ENCODE data around the gene LILRA5.
A peak's percentile ranks its signal among the peaks of the same experiment; 100 is the strongest.

The LILRA5 gene

GRCh38 chr19:54319892-54320670, 7.1 kb upstream of the LILRA5 start:
- Mint-ChIP-seq H3K36me3 (no peaks in the 10 kb centered on the region), H3K27ac (no peak overlapping the region), H3K9me3 (no peaks in the 10 kb centered on the region), H3K27me3 (peaks cover 8% of the 10 kb centered on the region), H3K4me1 (peaks cover 3% of the 10 kb centered on the region), H3K4me3 (no peak overlapping the region)

DNA sequence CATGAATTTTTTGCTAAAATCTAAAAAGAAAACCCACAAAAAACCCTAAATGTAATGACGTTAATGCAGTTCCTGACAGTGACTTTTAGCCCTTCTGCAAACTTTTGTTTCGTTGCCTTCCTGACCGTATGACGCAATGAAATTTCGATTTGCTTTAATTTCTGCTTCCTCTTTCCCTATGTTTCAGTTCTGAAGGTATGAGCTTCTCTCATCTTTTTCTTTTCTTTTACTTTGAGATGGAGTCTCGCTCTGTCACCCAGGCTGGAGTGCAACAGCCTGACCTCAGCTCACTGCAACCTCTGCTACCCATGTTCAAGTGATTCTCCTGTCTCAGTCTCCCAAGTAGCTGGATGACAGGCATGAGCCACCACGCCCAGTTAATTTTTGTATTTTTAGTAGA, 6.1 kb upstream of the LILRA5 start:
- Mint-ChIP-seq H3K4me3 (no peak overlapping the region), H3K4me1 (no peaks in the 10 kb centered on the region), H3K27me3 (peaks cover 5% of the 10 kb centered on the region)

DNA sequence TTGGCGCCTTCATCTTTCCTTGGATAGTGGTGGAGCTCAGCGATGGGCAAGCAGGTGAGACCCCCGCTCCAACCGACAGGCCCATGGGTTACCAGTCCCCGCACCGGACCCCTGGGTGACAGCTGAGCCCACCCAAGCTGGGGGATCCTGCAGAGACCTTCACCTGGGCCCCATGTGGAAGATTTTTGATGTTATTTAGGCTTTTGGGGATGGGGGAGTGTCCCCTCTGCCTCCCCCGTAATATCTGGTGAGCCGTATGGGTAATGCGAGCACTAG, 4.9 kb upstream of the LILRA5 start:
- Mint-ChIP-seq H3K4me3 (no peak overlapping the region), H3K9me3 (no peaks in the 10 kb centered on the region), H3K27me3 (peaks cover 12% of the 10 kb centered on the region), H3K36me3 (no peaks in the 10 kb centered on the region), H3K4me1 (no peaks in the 10 kb centered on the region), H3K27ac (no peak overlapping the region)

More for the DNA sequence above, 6.1 kb upstream of the LILRA5 start:
- no peak overlapping the region for H3K27ac Mint-ChIP-seq
- H3K9me3 Mint-ChIP-seq: no peaks in the 10 kb centered on the region
- no peaks in the 10 kb centered on the region for H3K36me3 Mint-ChIP-seq

- H3K27ac Mint-ChIP-seq: no peak overlapping the region
- H3K27me3 Mint-ChIP-seq: peaks cover 12% of the 10 kb centered on the region
- H3K4me1 Mint-ChIP-seq: no peaks in the 10 kb centered on the region
- no peaks in the 10 kb centered on the region for H3K36me3 Mint-ChIP-seq
- H3K4me3 Mint-ChIP-seq: no peak overlapping the region
- H3K9me3 Mint-ChIP-seq: no peaks in the 10 kb centered on the region
Measured at GRCh38 chr19:54317108-54317964, 4.4 kb upstream of the LILRA5 start.

DNA sequence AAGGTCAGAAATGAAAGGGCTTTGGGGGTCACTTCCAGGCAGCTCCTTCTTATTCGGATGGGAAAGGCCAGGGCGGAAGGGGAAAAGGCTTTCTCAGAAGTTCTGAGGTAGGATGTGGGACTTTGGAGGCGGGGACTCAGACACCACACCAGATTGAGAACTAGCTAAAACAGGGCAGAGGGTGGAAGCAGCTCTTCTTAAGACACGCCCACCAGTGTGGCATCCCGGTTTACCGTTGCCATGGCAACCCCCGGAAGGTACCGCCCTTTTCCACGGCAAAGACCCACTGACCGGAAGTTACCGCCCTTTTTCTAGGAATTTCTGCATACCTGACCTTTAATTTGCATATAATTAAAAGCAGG, 3.8 kb upstream of the LILRA5 start:
- Mint-ChIP-seq H3K4me1 (no peaks in the 10 kb centered on the region), H3K27me3 (peaks cover 12% of the 10 kb centered on the region), H3K36me3 (no peaks in the 10 kb centered on the region), H3K4me3 (no peak overlapping the region), H3K9me3 (no peaks in the 10 kb centered on the region), H3K27ac (no peak overlapping the region)

- no peak overlapping the region for H3K27ac Mint-ChIP-seq
- H3K4me1 Mint-ChIP-seq: no peaks in the 10 kb centered on the region
- H3K27me3 Mint-ChIP-seq: peaks cover 12% of the 10 kb centered on the region
- H3K4me3 Mint-ChIP-seq: no peak overlapping the region
- H3K9me3 Mint-ChIP-seq: no peaks in the 10 kb centered on the region
- H3K36me3 Mint-ChIP-seq: no peaks in the 10 kb centered on the region
Measured at GRCh38 chr19:54315956-54316355, 3.0 kb upstream of the LILRA5 start.

DNA sequence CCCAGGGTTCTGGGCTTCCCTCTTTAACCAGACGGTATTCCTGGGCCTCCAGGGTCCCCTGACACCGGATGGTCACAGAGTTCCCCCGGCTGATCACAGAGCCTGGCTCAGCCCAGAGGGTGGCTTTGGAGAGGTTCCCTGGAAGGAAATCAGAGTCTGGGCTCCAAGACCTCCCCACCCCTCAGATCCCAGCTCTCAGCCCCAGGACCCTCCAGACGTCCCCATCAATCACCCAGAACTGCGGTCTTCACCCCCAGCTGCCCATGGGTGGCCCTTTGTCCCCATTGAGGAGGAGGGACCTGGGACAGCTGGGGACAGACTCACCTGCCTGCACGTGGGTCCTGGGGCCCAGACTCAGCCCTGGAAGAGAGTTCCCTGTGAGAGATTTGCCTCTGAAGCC, 955 bp downstream of the LILRA5 start:
- H3K4me1 Mint-ChIP-seq: no peaks in the 10 kb centered on the region
- no peak overlapping the region for H3K4me3 Mint-ChIP-seq
- H3K27me3 Mint-ChIP-seq: peaks cover 9% of the 10 kb centered on the region
- no peaks in the 10 kb centered on the region for H3K36me3 Mint-ChIP-seq
- no peak overlapping the region for H3K27ac Mint-ChIP-seq
- H3K9me3 Mint-ChIP-seq: no peaks in the 10 kb centered on the region

DNA sequence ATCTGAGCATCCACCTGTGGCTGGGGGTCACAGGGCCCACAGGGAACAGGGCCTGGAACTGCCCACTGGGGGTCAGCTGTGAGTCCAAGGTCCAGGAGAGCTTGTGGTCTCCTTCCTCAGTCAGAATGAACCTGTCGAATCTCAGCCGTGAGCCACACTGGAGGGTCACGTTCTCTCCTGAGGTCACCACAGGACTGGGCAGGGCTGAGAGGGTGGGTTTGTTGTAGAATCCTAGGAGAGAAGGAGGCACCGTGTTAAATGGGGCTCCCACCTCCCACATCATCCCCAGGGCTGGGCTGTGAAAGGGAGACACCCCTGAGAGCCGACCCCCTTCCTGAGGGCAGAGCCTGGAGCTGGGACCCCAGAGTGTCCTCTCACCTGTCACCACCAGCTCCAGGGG, 1.5 kb downstream of the LILRA5 start:
- H3K4me1 Mint-ChIP-seq: no peaks in the 10 kb centered on the region
- H3K27ac Mint-ChIP-seq: no peak overlapping the region
- H3K9me3 Mint-ChIP-seq: no peaks in the 10 kb centered on the region
- H3K27me3 Mint-ChIP-seq: peaks cover 9% of the 10 kb centered on the region
- H3K4me3 Mint-ChIP-seq: no peak overlapping the region
- H3K36me3 Mint-ChIP-seq: no peaks in the 10 kb centered on the region

- no peaks in the 10 kb centered on the region for H3K9me3 Mint-ChIP-seq
- H3K4me1 Mint-ChIP-seq: peaks cover under 1% of the 10 kb centered on the region
- H3K4me3 Mint-ChIP-seq: no peak overlapping the region
- H3K27me3 Mint-ChIP-seq: peaks cover 7% of the 10 kb centered on the region
- H3K36me3 Mint-ChIP-seq: no peaks in the 10 kb centered on the region
- H3K27ac Mint-ChIP-seq: no peak overlapping the region
Measured at GRCh38 chr19:54310543-54310942, 2.4 kb downstream of the LILRA5 start.

DNA sequence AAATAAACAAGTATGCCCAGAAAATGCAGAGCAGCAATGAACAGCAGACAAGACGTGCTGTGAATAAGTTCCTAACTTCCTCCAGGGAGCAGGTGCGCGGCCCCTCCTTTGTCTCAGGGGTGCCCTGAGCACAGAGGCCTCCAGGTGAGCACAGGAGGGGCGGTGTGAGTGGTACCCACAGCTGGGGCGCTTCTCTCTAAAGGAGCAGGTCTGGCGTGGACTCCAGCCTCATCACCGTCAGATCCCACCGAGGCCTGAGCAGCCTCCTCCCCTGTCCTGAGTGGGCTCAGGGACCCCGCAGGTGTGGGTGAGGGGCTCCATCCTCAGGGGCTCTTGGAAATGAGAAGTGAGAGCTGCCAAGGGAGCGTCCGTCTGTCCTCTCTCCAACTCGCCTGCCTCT, 3.2 kb downstream of the LILRA5 start:
- peaks cover 7% of the 10 kb centered on the region for H3K27me3 Mint-ChIP-seq
- H3K9me3 Mint-ChIP-seq: no peaks in the 10 kb centered on the region

GRCh38 chr19:54307389-54308020, 5.5 kb downstream of the LILRA5 start:
- Mint-ChIP-seq H3K27ac (no peak overlapping the region), H3K4me1 (peaks cover 26% of the 10 kb centered on the region), H3K4me3 (no peak overlapping the region), H3K36me3 (no peaks in the 10 kb centered on the region), H3K27me3 (no peaks in the 10 kb centered on the region), H3K9me3 (no peaks in the 10 kb centered on the region)

More for the DNA sequence above, 3.2 kb downstream of the LILRA5 start:
- H3K4me1 Mint-ChIP-seq: peaks cover 7% of the 10 kb centered on the region
- no peak overlapping the region for H3K4me3 Mint-ChIP-seq
- H3K27ac Mint-ChIP-seq: no peak overlapping the region
- no peaks in the 10 kb centered on the region for H3K36me3 Mint-ChIP-seq

GRCh38 chr19:54305141-54305540, 7.8 kb downstream of the LILRA5 start:
- Mint-ChIP-seq H3K9me3 (no peaks in the 10 kb centered on the region), H3K27me3 (no peaks in the 10 kb centered on the region), H3K27ac (peak overlapping the region; percentile 89), H3K36me3 (no peaks in the 10 kb centered on the region), H3K4me3 (peak overlapping the region; percentile 42), H3K4me1 (peaks cover 26% of the 10 kb centered on the region)

DNA sequence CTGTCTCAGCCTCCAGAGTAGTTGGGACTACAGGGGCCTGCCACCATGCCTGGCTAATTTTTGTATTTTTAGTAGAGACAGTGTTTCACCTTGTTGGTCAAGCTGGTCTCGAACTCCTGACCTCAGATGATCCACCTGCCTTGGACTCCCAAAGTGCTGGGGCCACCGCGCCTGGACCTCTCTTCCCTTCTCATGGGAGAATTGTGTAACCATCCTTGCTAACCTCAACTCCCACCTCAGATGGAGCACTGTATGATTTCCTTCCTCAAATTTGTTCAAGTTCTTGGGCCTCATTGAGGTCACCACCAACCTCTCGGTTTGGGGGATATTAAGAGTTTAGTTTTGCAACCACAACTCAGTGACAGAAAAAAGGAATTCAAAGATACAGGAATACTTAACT, 10.7 kb downstream of the LILRA5 start:
- no peaks in the 10 kb centered on the region for H3K36me3 Mint-ChIP-seq
- H3K4me3 Mint-ChIP-seq: no peak overlapping the region
- H3K27me3 Mint-ChIP-seq: peaks cover 1% of the 10 kb centered on the region
- peak overlapping the region; percentile 21 for H3K27ac Mint-ChIP-seq
- H3K4me1 Mint-ChIP-seq: peaks cover 26% of the 10 kb centered on the region
- H3K9me3 Mint-ChIP-seq: no peaks in the 10 kb centered on the region

GRCh38 chr19:54299515-54299914, 13.5 kb downstream of the LILRA5 start:
- Mint-ChIP-seq H3K36me3 (no peaks in the 10 kb centered on the region), H3K4me3 (no peak overlapping the region), H3K9me3 (no peaks in the 10 kb centered on the region), H3K27me3 (peaks cover 1% of the 10 kb centered on the region), H3K4me1 (peaks cover 15% of the 10 kb centered on the region), H3K27ac (no peak overlapping the region)

DNA sequence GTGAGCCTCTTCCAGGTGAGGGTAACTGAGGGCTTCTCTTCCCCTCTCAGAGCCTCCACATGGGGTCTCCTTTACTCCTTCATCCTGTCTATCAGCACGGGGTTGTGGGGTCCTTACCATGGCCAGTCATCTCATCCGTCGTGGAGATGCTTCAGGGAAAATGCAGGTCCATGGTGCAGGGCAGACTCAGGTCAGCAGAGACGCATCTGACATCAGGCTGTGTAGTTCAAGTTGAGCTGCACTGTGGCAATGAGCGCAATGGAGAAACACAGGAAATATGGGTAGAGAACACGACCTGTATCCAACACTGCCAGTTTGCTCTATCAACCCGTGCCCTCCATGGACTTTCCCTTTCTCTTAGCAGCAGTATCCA, 13.9 kb downstream of the LILRA5 start:
- no peak overlapping the region for H3K4me3 Mint-ChIP-seq
- no peaks in the 10 kb centered on the region for H3K36me3 Mint-ChIP-seq
- peaks cover 11% of the 10 kb centered on the region for H3K4me1 Mint-ChIP-seq
- H3K27me3 Mint-ChIP-seq: peaks cover 4% of the 10 kb centered on the region
- no peak overlapping the region for H3K27ac Mint-ChIP-seq
- H3K9me3 Mint-ChIP-seq: no peaks in the 10 kb centered on the region
